Stimulated activated CD4-positive, alpha-beta T cell treated with anti-CD3 and anti-CD28 coated beads, Interleukin-4, amount 100 ng/mL, for 1 hour (primary cell): ENCODE results near the gene SNX17.
A peak's percentile ranks its signal among the peaks of the same experiment; 100 is the strongest.
"Not testable (repeated sequence)": the region's sequence is repeated elsewhere in the genome, so short reads cannot be mapped to it uniquely, and the experiment has no call there.

Experiments used
- DNase-seq: peaks from one replicate; pipeline ENCODE4 v3.0.0-alpha.2; 2020

SNX17 gene, protein sequence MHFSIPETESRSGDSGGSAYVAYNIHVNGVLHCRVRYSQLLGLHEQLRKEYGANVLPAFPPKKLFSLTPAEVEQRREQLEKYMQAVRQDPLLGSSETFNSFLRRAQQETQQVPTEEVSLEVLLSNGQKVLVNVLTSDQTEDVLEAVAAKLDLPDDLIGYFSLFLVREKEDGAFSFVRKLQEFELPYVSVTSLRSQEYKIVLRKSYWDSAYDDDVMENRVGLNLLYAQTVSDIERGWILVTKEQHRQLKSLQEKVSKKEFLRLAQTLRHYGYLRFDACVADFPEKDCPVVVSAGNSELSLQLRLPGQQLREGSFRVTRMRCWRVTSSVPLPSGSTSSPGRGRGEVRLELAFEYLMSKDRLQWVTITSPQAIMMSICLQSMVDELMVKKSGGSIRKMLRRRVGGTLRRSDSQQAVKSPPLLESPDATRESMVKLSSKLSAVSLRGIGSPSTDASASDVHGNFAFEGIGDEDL

GRCh38 chr2:27370026-27370815 is at the start of gene SNX17, which contains the start of gene EIF2B4:
Gene SNX17, plus strand, starts transcription at chr2:27370616. Its CDS starts 128 bp downstream, at chr2:27370744.
Gene EIF2B4, minus strand, starts transcription at chr2:27370338. Its CDS starts 24 bp downstream, at chr2:27370314.
- DNase-seq: peak; percentile 99

- no peak for DNase-seq
Observed at GRCh38 chr2:27320958-27321543, 49.4 kb upstream of the SNX17 start.

- DNase-seq: no peak
Observed at GRCh38 chr2:27322301-27322765, 48.1 kb upstream of the SNX17 start.

DNA sequence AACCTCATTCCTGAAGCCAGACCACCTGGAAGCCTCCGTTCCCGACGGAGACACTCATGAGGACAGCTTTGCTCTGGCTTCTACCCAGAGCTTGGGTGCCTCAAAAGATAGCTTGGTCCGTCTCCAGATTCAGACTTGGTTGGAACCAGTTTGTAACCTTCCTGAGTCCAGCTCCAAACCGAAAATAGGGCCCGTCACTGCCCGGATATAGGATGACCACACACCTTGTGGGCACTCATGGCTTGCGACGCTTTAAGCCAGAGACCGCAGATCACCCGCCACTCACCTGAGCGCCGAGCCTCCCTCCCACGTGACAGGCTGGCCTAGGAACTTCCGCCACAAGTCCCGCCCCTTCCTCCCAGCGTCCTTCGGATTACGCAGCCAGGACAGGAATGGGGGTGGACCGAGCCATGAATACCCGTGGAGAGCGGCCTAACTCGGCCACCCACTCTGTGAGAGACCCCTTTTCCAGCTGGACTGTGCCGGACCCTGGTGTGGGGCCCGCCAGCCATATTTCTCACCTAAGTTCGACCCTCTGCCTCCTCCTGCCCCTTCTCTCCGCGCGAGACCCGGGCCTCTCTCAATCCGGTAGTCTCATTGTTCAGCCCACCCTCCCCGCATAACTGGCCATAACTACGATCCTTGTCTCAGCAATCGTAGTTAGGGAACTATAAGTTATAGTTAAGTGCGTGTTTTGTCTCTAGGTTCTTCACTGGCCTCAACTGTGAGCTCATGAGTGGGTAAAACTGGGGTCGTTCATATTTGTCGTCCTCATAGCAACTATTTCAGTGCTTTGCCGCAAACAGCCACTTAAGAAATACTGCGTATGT is 47.4 kb upstream of the SNX17 start, which contains the start of gene MPV17:
TSS of gene MPV17 (minus strand) at position 332 of the 830 bp plus-strand sequence. CDS start 580 bp downstream, outside the sequence.
- DNase-seq: peak; percentile 87

- no peak for DNase-seq
Observed at GRCh38 chr2:27323596-27324285, 46.7 kb upstream of the SNX17 start.

GRCh38 chr2:27324720-27325119 is 45.7 kb upstream of the SNX17 start:
- no peak for DNase-seq

GRCh38 chr2:27335311-27335710 is 35.1 kb upstream of the SNX17 start:
- DNase-seq: no peak

DNA sequence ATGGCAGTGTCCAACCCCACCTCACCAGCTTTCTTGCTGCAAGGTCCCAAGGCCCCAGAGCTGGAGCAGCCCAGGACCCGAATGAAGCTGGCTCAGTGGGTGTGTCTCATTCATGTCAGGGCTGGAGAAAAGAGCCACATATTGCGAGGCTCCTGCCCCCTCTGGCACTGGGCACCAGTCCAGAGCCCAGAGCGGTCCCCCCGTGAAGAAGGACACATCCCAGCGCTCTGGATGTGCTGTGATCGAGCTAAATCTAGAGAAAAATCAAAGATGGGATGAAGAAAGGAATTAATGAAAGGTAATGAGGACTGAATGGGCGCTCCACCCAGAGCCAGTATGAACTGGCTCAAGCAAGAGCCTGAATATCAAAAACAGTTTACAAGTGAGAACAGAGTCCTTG is 34.2 kb upstream of the SNX17 start:
- no peak for DNase-seq

DNA sequence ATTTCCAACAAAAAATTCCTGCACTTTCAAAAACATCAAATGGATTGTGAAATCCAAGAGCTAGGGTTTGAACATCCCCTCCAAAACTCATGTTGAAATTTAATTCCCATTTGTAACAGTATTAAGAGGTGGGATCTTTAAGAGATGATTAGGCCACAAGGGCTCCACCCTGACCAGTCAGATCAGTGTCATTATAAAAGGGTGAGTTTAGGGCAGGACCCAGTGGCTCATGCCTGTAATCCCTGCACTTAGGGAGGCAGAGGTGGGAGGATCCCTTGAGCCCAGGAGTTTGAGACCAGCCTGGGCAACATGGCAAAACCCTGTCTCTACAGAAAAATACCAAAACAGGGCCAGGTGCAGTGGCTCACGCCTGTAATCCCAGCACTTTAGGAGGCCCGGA is 22.8 kb upstream of the SNX17 start:
- DNase-seq: no peak

DNA sequence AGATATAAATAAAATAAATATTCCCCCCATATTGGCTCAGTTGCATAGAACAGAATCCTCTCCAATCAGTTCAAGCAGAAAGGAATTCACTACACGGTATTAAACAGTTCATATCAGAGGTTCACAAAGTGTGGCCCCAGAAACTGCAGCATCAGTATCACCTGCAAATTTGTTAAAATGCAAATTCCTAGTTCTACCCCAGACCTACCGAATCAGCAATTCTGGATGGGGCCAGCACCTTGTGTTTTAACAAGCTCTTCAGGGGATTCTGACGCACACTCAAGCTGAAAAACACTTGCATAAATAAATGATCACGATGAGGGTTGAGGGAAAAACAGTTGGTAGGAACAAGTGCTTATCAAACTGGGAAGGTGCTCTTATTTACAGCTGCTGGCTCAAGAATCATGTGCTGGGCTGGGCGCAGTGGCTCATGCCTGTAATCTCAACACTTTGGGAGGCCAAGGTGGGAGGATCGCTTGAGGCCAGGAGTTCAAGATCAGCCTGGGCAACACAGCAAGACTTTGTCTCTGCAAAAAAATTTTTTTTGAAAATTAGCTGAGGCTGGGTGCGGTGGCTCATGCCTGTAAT is 20.2 kb upstream of the SNX17 start:
- no peak for DNase-seq

- no peak for DNase-seq
Observed at GRCh38 chr2:27351802-27352598, 18.4 kb upstream of the SNX17 start.

- not testable (repeated sequence) for DNase-seq
Observed at GRCh38 chr2:27353386-27353761, 17.0 kb upstream of the SNX17 start.

DNA sequence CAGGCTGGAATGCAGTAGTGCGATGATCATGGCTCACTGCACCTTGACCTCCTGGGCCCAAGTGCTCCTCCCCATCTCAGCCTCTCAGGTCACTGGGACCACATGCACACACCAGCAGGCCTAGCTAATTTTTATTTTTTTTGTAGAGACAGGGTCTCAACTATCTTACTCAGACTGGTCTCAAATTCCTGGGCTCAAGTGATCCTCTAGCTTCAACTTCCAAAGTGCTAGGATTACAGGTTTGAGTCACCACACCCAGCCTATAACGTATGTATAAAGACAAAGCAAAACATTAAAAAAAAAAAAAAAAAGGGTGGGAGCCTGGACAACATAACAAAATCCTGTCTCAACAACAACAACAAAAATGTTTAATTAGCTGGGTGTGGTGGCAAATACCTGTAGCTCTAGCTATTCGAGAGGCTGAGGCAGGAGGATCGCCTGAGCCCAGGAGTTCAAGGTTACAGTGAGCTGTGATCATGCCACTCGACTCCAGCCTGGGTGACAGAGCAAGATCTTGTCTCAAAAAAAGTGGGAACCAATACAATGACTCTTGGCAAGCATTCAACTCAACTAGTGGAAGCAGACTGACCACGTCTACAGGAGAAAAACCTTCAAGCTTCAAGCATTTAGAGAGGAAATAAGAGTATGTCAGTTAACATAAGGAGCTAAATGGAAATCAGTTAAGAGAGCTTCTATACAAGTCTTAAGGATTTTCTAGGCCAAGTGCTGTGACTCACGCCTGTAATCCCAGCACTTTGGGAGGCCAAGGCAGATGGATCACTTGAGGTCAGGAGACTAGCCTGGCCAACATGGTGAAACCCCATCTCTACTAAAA is 16.4 kb upstream of the SNX17 start:
- no peak for DNase-seq

DNA sequence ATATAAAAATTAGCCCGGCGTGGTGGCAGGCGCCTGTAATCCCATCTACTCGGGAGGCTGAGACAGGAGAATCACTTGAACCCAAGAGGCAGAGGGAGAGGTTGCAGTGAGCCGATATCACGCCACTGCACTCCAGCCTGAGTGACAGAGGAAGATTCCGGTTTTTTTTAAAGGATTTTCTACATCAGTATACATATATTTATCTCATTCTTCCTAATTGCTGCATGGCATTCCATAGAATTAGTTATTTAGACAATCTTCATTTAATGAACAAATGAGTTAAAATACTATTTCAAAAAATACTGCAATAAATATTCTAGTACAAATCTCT is 15.9 kb upstream of the SNX17 start:
- no peak for DNase-seq

DNA sequence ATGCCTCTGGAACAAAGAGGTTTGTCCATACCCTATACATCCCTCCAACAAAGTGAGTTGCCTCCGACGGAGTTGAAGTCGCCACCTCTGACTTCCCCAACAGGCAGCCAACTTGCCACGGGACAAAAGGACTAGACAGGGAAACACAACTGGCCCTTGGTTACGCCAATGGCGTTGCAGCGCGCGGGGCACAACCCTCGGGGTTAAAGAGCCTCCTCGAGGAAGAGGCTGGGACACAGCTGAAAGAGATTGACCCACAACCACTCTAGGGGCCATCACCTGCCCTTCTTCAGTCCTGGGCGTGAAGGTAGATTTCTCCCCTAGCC is 14.4 kb upstream of the SNX17 start:
- no peak for DNase-seq

GRCh38 chr2:27356382-27357181 is 13.8 kb upstream of the SNX17 start, which contains the start of gene GTF3C2:
Gene GTF3C2, minus strand, starts transcription at chr2:27356764. Its CDS starts 13,210 bp downstream, at chr2:27343554.
- DNase-seq: peak; percentile 90

DNA sequence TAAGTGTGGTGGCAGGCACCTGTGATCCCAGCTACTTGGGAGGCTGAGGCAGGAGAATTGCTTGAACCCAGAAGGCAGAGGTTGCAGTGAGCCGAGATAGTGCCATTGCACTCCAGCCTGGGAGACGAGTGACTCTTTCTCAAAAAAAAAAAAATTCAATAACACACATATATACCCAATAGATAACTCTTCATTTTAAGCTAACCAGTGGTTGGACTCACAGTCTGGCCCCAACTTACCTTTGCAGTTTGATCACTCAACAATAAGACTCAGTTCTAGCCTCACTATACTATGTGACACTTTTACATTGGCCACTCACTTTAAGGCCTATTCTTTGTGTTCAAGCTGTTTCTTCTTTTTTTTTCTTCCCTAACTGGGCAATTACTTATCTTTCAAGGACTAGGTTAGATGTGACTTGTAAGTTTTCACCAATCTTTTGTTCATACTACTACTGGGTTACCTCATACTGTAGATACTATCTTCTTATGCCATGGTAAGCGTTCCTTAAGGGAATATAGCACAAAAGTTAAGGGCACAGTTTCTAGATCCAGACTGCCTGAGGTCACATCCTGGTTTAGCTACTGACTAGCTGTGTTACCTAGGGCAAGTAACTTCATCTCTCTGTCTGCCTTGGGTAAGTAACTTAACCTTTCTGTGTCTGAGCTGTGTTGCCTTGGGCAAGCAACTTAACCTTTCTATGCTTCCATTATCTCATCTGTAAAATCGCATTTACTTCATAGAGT is 7.6 kb upstream of the SNX17 start:
- no peak for DNase-seq

GRCh38 chr2:27363933-27364332 is 6.5 kb upstream of the SNX17 start:
- no peak for DNase-seq
